Stimulated activated CD8-positive, alpha-beta memory T cell treated with anti-CD3 and anti-CD28 coated beads, Interleukin-15, amount 100 ng/mL, for 24 hours (primary cell): Measurements from ENCODE around the gene AIF1.
"Not testable (repeated sequence)": the region's sequence is repeated elsewhere in the genome, so short reads cannot be mapped to it uniquely, and the experiment has no call there.

Experiments used
- DNase-seq: peaks from one replicate; pipeline ENCODE4 v3.0.0-alpha.2; 2020; ENCODE audit warnings: low read depth

The AIF1 gene

GRCh38 chr6:31580807-31581433, 34.1 kb upstream of the AIF1 start:
- peak; percentile 84 for DNase-seq

- DNase-seq = no peak
These were observed 33.4 kb upstream of the AIF1 start for GRCh38 chr6:31581434-31582229.

- DNase-seq = no peak
These were observed 32.8 kb upstream of the AIF1 start, which contains the start of gene LTB for GRCh38 chr6:31582230-31582643. Gene LTB (minus strand): TSS chr6:31582424. CDS start chr6:31582417, 7 bp downstream.

- no peak for DNase-seq
These were observed 29.5 kb upstream of the AIF1 start for GRCh38 chr6:31585491-31585890.

- DNase-seq = no peak
These were observed 29.0 kb upstream of the AIF1 start, which contains the start of gene LST1 for GRCh38 chr6:31586008-31586407. Gene LST1 (plus strand): TSS chr6:31586277. CDS start chr6:31587300, 1,023 bp downstream.

- no peak for DNase-seq
These were observed 28.3 kb upstream of the AIF1 start for GRCh38 chr6:31586599-31587281.

- DNase-seq = no peak
These were observed 26.9 kb upstream of the AIF1 start for GRCh38 chr6:31587791-31588777.

GRCh38 chr6:31588871-31589650, 26.0 kb upstream of the AIF1 start:
- DNase-seq = no peak

GRCh38 chr6:31590691-31591090, 24.3 kb upstream of the AIF1 start:
- not testable (repeated sequence) for DNase-seq

- no peak for DNase-seq
These were observed 22.6 kb upstream of the AIF1 start for GRCh38 chr6:31592396-31592771.

- no peak for DNase-seq
These were observed 18.0 kb upstream of the AIF1 start for GRCh38 chr6:31597006-31597405.

- no peak for DNase-seq
These were observed 7.7 kb upstream of the AIF1 start for GRCh38 chr6:31607317-31607716.

GRCh38 chr6:31609519-31610406, 5.3 kb upstream of the AIF1 start:
- DNase-seq = no peak

GRCh38 chr6:31610968-31611367, 4.1 kb upstream of the AIF1 start:
- DNase-seq = no peak

GRCh38 chr6:31614075-31614619, 887 bp upstream of the AIF1 start:
- DNase-seq = no peak

GRCh38 chr6:31615748-31616147, 714 bp downstream of the AIF1 start:
- no peak for DNase-seq

GRCh38 chr6:31617010-31617409, 2.0 kb downstream of the AIF1 start:
- DNase-seq = no peak

- DNase-seq = peak; percentile 81
These were observed 5.0 kb downstream of the AIF1 start for GRCh38 chr6:31619805-31620585.
